GM19193 (cell line): ENCODE measurements around the gene PPP2R5D.

Source experiments
- POLR2A ChIP-seq: IDR thresholded peaks from 4 replicates; pipeline ENCODE4 v1.6.1; 2011; ENCODE audit not compliant: insufficient read depth, insufficient read length; ENCODE audit errors: extremely low read depth

PPP2R5D gene

GRCh38 chr6:43052225-43052841, 68.0 kb downstream of the PPP2R5D start:
- TF ChIP-seq POLR2A: no peak

GRCh38 chr6:43052842-43053544, 68.6 kb downstream of the PPP2R5D start:
- no peak for TF ChIP-seq POLR2A

GRCh38 chr6:43053545-43054205, 69.3 kb downstream of the PPP2R5D start, which contains the start of gene CUL7:
TSS of gene CUL7 (minus strand) at chr6:43053851. CDS start at chr6:43052788, 1,063 bp downstream.
- peak; percentile 87 for TF ChIP-seq POLR2A

- TF ChIP-seq POLR2A: no peak
These were observed 70.0 kb downstream of the PPP2R5D start for GRCh38 chr6:43054206-43054943.

- no peak for TF ChIP-seq POLR2A
These were observed 71.6 kb downstream of the PPP2R5D start for GRCh38 chr6:43055966-43056365.

- TF ChIP-seq POLR2A: no peak
These were observed 74.2 kb downstream of the PPP2R5D start for GRCh38 chr6:43058531-43058930.

GRCh38 chr6:43059168-43060033, 75.0 kb downstream of the PPP2R5D start, which contains the start of the genes KLC4 and MRPL2:
TSS of gene KLC4 (plus strand) at chr6:43059631. CDS start at chr6:43061336, 1,705 bp downstream.
TSS of gene MRPL2 (minus strand) at chr6:43059434. CDS start at chr6:43059381, 53 bp downstream.
- peak; percentile 87 for TF ChIP-seq POLR2A

GRCh38 chr6:43060034-43060754, 75.8 kb downstream of the PPP2R5D start:
- TF ChIP-seq POLR2A: no peak

- no peak for TF ChIP-seq POLR2A
These were observed 76.6 kb downstream of the PPP2R5D start for GRCh38 chr6:43060755-43061633.

- TF ChIP-seq POLR2A: no peak
These were observed 77.5 kb downstream of the PPP2R5D start for GRCh38 chr6:43061861-43062260.
